HG02798 (cell line): Measurements from ENCODE around the gene RPL32.
A peak's percentile ranks its signal among the peaks of the same experiment; 100 is the strongest.
"Not testable (repeated sequence)": the region's sequence is repeated elsewhere in the genome, so short reads cannot be mapped to it uniquely, and the experiment has no call there.

ENCODE experiments used
- ATAC-seq: cut with Tn5 transposase; IDR thresholded peaks from one replicate; pipeline ENCODE4 v1.9.1; 2021; ENCODE audit warnings: mild to moderate bottlenecking; ENCODE audit not compliant: unreplicated experiment, poor library complexity

The RPL32 gene

DNA sequence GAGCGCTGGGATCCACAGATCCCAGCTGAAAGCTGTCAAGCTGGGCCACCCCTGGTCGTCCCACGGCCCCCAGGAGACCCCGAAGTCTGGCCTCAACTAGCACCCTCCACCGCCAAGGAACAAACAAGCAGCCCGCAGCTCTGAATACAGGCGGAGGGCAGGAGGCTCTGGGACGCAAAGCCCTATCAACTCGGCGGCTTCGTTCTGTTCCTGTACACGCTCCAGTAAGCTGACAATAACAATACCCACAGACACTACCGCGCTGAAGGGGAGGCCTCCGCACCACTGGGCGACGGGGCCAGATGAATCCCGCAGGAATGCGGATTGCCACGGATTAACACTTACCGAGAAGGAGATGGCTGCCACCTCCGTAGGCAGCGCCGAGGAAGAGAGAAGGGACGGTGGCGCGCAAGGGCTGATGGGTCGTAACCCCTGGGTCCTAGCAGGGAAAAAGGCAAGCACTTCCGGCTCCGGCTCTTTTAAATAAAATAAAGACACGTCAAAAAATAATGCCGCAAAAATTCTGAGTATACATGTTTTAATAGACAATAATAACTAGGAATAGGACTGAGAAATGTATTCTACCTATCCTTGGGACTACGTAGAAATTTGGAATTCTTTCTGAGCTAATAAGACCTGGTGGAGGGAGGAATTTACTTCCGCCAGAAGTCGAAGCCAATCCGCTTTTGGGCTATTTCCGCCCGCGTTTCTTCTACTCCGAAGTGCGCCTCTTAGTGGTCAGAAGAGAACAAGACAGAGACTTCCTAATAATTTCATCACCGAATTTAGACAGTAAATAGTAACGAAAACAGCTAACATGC lies at the start of gene RPL32:
Gene RPL32 (minus strand): TSS at position 417 of the 821 bp plus-strand sequence. CDS start 1,328 bp downstream, outside the sequence.
- peak; percentile 85 for ATAC-seq

DNA sequence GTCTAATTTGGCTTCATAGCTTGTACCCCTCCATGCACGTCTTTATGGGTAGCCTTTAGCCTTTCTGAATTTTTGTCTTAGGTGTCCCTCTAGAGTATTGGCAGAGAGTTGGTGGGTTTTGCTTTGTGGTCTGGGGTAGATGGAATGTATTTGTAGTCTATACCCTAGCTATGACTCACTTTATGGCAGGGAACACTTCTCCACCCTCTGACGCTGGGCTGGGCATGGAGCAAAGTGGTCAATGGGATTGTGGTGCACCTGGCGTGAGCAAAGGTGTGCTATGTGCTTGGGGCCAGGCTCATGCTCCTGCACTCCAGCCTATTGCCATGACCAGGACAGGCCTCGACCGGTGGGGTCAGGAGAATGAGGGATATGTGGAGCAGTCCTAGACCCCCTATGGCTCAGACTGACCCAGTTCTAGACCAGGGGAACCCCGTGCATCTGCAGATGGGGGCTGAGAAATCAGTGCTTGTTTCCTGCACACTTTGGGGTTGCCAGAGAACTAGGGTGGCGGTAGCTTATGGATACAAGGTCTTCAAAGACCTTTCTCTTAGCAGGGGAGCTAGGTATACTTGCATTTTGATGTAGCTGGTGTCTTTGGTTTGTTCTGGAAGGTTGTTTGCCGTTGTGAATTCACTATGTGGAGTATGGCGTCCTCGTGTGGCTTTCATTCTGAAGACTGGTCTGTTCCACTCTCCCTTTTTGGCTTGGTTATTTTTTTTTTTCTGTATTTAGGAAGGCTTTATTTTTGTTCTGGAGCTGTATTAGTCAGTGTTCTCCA lies 49.4 kb upstream of the RPL32 start:
- ATAC-seq: no peak

DNA sequence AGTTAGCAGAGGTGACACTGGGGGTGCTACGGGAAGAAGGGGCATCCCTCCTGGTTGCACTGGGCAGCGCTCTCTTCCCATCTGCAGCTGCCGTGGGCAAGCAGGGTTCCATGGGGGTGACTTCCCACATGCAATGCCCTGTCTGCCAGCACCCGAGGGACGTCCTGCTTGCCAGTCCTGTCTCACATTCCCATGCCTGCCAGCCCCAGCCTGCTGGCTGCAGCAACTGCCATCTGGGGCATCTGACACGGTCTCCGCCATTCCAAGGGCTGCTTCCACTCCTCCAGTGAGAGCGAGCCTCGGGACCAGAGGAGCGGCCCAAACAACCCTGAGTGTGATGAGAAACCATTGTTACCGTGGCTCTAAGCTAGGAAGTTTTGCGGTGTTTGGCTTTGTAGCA lies 45.4 kb upstream of the RPL32 start:
- ATAC-seq: no peak

DNA sequence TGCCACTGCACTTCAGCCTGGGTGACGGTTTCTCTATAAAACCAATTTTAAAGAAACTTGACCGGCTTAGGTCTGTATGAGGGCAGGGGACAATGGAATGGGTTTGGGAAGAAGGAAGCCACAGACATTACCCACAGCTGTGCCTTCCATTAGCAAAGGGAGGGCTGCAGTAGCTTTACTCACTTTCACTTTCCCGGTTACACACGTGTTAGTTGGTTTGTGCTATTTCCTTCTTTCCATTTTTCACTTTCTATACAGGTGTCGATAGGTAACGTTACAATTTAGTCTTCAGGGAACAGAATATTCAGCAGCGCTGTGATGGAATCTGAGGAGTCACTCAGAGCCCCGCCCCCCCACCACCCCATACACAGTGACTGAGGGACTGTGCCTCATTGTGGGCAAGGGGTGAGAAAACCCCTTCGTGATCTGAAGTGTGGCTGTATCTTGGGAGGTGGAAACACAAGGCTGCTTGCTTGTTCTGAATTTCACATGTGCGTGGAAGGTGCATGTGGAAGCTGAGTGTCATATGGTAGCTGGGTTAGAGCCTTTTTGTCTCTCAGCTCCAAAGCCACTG lies 44.8 kb upstream of the RPL32 start:
- no peak for ATAC-seq

DNA sequence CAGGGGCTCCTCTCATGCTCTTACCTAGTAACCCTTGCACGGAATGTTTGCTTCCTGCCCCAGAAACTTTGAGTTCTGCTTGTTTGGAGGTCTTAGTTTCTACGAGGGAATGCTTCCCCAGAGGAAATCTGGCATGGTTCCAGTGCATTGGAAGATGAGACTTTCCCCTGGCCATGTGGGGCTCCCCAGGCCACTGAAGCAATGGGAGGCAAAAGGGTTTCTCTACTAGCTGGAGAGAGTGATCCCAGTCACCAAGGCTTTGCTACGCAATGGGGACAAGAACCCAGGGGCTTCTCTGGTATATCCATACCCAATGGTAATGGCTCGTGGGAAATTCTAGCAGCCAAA lies 44.2 kb upstream of the RPL32 start:
- no peak for ATAC-seq

DNA sequence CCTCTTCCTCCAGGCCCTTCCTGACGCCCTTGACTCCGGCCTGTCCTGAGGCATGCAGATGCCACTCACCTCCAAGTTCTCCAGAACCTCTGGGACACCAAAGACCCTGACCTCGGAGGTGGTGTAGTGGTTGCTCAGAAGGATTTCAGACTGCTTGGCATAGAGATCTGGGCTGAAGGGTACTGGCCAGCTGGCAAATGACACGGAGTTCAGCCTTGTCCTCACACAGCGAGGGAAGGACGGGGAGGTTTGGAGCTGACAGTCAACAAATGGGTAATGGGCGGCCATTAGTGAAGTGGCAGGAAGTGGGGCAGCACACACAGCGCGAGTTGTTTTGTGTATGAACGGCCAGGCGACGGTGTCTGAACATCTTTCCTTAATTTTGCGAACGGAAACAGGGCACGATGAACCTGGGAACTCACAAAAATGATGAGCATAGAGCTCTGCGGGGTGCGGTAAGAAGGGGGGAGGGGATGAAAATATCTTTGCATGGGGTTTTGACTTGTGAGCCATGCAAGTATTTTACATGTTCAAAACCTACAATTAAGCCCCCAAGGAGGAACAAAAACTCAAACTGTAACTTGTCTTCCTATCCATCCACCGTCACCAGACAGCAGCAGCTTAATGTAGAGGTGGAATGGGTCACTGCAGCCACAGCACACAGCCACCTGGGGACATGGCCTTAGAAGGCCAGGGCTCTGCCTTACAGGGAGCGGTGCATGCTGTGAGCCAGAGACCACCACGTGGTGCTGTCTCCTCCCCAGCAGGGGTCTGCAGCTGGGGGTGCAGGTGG lies 43.6 kb upstream of the RPL32 start:
- no peak for ATAC-seq

DNA sequence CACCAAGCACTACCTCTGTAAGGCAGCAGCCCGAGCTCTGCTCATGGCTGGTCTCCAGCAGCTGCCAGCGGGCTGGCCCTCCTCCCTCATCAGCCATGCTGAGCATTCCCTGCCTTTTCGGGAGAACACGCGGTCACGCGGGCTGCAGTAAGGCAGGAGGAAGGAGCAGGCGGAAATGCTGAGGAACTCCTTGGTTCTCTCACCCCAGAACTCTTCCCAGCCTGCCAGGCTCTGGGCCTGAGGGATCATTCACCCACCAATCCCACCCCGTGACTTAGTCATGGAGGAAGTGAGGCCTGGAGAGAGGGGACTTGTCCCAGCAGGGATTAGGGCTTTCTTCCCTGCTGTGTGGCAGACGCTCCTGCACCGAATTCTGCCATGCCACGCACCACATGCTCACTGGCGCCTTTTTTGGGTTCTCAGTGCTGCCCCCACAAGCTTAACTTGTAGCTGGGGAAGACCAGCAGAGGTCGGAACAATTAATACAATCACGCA lies 42.9 kb upstream of the RPL32 start:
- no peak for ATAC-seq

DNA sequence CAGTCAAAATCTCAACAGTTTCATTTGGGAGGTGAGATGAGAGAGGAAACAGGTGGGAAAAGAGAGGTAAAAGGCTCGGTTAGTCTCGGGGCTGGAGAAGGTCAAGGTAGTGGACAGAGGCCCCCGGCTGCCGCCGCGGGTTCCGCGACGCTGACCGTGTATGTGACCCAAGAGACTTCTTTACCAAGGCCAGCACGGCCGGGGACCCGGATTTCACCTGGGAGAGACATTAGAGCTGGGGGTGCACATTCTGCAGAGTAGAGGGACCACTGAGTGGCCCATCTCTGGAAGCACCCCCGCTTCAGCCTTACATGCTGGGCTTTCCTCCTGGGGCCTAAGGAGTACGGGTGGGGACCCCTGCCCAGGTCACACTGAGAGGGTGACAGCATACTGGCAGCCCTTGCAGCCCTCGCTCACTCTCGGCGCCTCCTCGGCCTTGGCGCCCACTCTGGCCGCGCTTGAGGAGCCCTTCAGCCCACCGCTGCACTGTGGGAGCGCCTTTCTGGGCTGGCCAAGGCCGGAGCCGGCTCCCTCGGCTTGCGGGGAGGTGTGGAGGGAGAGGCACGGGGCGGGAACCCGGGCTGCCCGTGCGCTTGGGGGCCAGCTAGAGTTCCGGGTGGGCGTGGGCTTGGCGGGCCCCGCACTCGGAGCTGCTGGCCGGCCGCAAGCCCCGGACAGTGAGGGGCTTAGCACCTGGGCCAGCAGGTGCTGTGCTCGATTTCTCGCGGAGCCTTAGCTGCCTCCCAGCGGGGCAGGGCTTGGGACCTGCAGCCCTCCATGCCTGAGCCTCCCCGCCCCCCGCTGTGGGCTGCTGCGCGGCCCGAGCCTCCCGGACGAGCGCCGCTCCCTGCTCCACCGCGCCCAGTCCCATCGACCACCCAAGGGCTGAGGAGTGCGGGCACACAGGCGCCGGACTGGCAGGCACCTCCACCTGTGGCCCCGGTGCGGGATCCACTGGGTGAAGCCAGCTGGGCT lies 41.3 kb upstream of the RPL32 start:
- ATAC-seq: no peak

DNA sequence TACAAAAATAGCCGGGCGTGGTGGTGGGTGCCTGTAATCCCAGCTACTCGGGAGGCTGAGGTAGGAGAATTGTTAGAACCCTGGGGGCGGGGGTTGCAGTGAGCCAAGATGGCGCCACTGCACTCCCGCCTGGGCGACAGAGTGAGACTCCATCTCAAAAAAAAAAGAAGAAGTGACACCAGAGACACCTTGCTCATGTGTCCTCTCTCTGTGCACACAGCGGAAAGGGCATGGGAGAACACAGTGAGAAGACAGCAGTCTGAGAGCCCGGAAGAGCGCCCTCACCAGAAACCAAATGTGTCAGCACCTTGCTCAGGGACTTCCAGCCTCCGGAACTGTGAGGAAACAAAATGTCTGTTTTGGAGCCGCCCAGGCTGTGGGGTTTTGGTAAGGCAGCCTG lies 40.5 kb upstream of the RPL32 start:
- ATAC-seq: peak; percentile 65

DNA sequence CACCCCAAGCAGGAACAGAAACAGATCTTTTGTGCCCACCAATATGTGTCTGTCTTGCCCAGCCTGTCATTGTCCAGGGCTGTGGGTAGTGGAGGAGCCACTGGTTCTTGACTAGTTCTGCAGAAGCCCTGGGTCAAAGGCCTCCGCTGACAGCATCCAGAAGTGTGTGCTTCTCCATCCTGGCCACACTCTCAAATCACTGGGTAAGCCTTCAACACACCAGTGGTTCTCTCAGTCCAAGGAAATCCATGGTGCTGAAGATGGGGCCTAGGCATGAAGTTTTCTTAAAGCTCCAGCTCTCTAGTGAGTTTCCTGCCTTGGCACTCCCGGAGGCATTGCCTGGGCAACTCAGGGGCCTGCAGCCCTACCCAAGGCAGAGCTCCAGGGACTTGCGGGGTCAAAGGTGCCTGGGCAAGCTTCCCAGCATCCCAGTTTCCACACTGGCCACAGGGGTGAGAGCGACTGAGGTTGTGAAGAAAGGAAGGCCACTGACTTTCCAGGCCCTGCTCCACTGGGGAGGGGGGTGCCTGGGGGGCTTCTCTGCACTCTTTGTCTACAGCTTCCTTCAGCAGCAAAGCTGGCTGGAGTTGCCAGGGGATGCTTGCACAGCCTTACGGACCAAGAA lies 37.9 kb upstream of the RPL32 start:
- ATAC-seq: no peak

DNA sequence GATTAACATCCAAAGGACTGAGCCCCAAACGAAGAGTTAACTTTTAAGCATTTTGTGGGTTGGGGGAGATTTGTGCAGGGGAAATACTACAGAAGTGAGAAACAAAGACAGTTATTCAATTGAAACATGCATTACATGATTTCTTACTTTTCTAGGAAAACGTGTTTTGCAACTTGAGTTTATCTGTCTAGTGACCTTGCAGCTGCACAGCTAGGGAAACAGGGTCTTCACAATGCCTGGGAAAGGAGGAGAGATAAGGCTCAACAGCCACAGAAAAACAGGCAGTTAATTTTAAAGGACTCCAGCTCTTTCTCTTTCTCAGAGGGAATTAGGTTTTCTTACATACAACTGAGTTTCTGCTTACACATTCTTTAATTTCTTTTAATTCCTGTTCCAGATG lies 37.4 kb upstream of the RPL32 start:
- not testable (repeated sequence) for ATAC-seq

DNA sequence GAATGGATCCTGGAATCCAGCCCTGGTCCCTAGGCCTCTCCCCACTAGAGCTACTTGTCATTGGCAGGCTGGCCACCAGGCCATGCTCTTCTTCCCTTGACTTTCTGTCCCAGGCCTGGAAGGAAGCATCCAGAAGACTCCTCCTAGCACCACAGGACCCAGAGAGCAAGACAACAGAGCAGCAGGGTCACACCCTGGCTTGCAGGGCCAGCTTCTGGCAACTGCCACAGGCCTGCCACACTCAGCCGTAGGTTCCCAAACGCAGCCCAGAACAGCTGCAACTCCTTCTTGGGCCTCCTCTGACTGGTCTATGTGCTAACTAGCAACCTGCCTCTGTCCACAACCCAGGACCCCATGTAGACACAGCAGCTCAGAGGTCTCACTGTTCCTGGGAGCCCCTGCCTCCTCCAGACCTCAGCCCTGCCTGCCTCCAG lies 36.8 kb upstream of the RPL32 start:
- ATAC-seq: no peak

DNA sequence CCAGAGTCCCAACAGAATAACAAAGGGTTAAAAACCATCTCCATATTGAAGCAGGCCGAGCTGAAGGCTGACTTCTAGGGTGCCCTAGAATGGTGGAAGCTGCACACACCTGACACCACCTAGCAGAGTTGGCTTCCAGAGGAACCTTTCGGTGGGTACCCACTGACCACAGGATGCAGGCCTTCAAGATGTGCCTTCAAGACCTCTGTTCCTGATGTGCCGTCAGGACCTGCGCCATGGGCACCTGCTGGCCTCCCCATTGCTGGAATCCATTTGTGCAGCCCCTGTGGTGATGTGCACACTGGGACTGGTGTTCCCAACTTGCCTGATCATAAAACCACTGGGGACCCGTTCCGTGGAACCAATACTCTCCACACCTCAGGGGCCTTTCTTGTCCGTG lies 35.7 kb upstream of the RPL32 start:
- no peak for ATAC-seq

DNA sequence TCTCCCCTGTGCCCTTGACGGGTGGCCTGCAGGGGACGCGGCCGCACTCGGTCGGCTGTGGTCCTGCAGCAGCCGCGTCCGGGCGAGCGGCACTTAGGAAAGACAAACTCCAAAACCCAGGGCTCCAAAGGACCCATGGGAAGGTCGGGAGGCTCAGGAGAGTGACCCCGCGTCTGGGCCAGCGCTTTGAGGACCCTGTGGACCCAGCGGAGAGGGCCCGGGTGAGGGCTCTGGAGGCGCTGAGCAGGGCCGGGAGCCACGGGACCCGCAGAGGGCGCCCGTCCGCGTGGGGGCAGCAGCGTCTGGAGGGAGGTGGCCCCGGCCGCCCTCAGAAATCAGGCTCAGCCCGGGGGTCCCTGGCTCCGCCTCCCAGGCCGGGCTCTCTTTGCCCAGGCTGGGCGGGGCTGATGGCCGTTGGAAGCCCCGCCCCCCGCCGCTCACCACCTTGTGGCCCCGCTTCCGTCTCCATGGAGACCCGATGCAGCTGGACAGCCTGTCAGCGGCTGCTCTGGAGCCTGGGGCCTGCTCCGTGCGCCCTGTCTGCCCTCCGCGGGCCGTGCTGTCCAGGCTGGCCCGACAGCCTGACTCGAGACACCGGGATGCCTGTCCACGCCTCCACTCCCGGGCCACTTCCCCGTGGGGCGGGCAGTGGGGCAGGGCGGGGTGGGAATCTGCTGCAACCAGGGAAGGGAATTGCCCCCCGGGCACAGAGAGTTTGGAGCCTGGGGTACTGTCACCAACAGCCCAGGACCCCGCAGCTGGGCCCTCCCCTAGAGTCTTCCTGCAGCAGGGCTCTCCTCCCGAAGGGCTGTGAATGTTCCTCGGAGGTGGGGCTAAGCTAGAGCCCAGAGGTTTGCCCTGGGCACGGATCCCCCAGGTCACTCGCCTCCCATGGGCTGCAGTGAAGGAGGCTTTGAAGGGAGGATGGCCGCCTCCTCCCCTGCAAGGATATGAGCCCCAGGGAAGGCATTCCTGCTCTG lies 34.8 kb upstream of the RPL32 start:
- ATAC-seq: no peak

DNA sequence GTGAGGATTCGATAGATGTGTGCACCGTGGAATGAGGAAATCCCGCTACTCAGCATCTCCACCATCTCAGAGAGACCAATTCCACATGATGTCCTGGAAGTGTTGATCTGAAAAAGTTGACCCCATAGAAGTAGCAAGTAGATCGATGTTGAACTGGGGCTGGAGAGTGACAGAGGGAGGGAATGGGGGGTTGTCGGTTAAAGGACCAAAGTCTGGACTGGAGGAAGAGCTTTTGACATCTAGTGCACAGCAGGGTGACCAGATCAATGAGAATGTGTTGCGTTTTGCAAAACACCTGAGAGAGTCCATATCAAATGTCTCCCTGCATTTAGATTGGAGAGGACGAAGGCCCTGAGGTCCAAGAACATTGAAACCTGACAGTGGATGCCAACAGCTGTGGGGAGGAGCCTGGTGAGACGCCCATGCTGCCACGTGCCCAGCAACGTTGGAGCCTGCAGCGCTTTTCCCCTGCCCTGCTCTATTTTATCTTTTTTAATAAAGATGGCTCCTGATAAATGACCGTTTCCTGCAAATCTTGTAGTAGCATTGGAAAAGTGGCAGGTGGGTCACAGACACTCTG lies 30.1 kb upstream of the RPL32 start:
- ATAC-seq: no peak

DNA sequence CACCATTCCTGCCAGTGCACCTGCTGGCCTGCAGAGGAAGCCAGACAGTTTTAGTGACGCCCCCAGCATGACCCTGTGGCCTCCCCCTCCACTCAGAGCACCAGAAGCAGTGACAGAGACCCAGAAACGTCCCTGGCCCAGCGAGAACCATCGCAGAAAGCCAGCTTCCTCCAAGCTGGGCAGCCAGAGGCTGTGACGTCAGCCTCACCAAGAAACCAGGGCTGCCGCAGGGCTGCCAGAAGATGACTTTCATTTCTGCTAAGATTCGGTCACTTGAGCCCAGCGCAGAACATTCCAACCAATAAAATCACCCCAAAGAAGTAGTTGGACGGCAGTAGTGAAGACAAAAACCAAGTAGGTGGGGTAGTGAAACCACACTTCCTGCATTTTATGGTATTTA lies 29.6 kb upstream of the RPL32 start:
- ATAC-seq: peak; percentile 67

DNA sequence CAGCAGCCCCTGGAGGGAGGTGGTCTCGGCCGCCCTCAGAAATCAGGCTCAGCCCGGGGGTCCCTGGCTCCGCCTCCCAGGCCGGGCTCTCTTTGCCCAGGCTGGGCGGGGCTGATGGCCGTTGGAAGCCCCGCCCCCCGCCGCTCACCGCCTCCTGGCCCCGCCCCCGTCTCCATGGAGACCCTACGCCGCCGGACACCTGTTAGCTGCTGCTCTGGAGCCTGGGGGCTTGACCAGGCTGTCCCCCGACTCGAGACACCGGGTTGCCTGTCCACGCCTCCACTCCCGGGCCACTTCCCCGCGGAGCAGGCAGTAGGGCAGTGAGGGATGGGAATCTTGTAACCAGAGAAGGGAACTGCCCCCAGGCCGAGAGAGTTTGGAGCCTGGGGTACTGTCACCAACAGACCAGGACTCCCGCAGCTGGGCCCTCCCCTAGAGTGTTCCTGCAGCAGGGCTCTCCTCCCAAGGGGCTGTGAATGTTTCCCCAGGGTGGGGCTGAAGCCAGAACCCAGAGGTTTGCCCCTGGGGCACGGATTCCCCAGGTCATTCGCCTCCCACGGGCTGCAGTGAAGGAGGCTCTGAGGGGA lies 27.8 kb upstream of the RPL32 start:
- peak; percentile 46 for ATAC-seq
